ENCODE measurements around the gene KNDC1.

DNA sequence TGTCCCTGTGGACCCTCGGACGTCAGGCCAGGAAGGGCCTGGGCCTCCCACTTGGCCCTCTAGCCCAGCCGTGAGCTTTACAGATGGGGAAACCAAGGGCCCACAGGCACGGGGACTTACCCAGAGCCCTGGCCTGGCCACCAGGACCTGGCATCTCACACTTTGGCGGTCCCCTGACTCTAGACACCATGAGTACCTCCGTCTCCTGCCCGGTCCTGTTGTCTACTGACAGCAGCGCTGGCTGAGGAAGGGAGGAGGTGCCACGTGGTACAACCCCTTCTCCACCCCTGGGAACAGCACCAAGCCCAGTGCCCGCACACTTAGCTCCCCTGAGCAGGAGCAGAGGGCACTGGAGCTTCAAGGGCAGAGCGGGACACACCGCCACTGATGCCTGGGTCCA is 46.2 kb upstream of the KNDC1 start:
- TF ChIP-seq, protein P1, sequence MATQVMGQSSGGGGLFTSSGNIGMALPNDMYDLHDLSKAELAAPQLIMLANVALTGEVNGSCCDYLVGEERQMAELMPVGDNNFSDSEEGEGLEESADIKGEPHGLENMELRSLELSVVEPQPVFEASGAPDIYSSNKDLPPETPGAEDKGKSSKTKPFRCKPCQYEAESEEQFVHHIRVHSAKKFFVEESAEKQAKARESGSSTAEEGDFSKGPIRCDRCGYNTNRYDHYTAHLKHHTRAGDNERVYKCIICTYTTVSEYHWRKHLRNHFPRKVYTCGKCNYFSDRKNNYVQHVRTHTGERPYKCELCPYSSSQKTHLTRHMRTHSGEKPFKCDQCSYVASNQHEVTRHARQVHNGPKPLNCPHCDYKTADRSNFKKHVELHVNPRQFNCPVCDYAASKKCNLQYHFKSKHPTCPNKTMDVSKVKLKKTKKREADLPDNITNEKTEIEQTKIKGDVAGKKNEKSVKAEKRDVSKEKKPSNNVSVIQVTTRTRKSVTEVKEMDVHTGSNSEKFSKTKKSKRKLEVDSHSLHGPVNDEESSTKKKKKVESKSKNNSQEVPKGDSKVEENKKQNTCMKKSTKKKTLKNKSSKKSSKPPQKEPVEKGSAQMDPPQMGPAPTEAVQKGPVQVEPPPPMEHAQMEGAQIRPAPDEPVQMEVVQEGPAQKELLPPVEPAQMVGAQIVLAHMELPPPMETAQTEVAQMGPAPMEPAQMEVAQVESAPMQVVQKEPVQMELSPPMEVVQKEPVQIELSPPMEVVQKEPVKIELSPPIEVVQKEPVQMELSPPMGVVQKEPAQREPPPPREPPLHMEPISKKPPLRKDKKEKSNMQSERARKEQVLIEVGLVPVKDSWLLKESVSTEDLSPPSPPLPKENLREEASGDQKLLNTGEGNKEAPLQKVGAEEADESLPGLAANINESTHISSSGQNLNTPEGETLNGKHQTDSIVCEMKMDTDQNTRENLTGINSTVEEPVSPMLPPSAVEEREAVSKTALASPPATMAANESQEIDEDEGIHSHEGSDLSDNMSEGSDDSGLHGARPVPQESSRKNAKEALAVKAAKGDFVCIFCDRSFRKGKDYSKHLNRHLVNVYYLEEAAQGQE (IDR thresholded peaks at IDR 0.05; ENCODE audit: insufficient read depth in 1 of 2, low read depth in 2 of 2, low read length in 2 of 2), result no peak
- TF ChIP-seq POLR2AphosphoS5 (IDR thresholded peaks at IDR 0.05; ENCODE audit: low read depth, low read length), result no peak
- no peak for TF ChIP-seq SIN3A (IDR thresholded peaks at IDR 0.05; ENCODE audit: borderline replicate concordance, insufficient read depth, low read length)
